ENCODE data around the gene ARAP2.
A peak's percentile ranks its signal among the peaks of the same experiment; 100 is the strongest.

Gene ARAP2

DNA sequence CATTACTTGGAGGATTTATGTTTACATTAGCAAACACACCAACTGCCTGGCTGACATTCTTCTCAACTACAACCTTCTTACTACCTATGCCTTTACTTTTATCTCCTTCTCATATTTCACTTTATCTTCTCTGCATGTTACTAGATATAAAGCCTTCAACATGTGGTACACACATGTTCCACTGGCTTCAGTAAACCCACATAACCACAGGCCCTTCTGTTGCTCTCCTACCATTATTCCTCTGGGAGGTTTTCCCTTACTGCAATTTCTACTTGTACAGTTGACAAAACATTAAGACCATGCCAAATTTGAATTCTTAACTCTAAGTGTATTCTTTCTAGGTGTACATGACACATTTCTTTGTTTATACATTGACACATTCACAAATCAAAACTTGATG is 133.1 kb downstream of the ARAP2 start:
- no peak overlapping the region for H3K4me3 ChIP-seq (ENCODE audit: low read depth, low read length)
- no peaks in the 10 kb centered on the region for H3K36me3 ChIP-seq (ENCODE audit: control insufficient read depth, insufficient read depth, low read length)
- H3K4me1 ChIP-seq (ENCODE audit: control insufficient read depth, insufficient read depth, low read length): no peaks in the 10 kb centered on the region
- no peak overlapping the region for H3K9ac ChIP-seq (ENCODE audit: low read length)
- H3K9me3 ChIP-seq (ENCODE audit: control insufficient read depth, insufficient read depth, low read depth, low read length): no peaks in the 10 kb centered on the region
- no peak overlapping the region for H3K27ac ChIP-seq (ENCODE audit: low read depth, low read length)
- no peaks in the 10 kb centered on the region for H3K27me3 ChIP-seq (ENCODE audit: control insufficient read depth, insufficient read depth, low read length)

DNA sequence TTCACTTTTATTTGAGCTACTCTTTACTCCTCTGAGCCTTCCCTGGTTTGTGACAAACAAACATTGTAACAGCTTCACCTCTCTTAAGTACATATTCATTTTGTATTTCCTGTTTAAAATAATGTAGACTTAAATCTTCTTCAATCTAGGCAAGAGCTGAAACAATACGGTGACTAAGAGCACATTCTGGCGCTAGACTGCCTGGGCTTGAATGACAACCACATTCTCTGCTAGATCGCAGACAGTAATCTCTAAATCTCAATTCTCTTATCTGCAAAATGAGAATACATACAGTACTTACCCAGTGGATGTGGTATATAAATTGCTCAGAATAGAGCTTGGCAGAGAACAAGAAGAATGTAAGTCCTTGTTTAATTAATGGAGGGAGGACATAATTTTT is 144.8 kb downstream of the ARAP2 start:
- Histone ChIP-seq H3K27me3 (ENCODE audit: control insufficient read depth, insufficient read depth, low read length) (no peaks in the 10 kb centered on the region), H3K9me3 (ENCODE audit: control insufficient read depth, insufficient read depth, low read depth, low read length) (no peaks in the 10 kb centered on the region), H3K36me3 (ENCODE audit: control insufficient read depth, insufficient read depth, low read length) (no peaks in the 10 kb centered on the region), H3K27ac (ENCODE audit: low read depth, low read length) (no peak overlapping the region), H3K4me3 (ENCODE audit: low read depth, low read length) (no peak overlapping the region), H3K9ac (ENCODE audit: low read length) (no peak overlapping the region), H3K4me1 (ENCODE audit: control insufficient read depth, insufficient read depth, low read length) (no peaks in the 10 kb centered on the region)

DNA sequence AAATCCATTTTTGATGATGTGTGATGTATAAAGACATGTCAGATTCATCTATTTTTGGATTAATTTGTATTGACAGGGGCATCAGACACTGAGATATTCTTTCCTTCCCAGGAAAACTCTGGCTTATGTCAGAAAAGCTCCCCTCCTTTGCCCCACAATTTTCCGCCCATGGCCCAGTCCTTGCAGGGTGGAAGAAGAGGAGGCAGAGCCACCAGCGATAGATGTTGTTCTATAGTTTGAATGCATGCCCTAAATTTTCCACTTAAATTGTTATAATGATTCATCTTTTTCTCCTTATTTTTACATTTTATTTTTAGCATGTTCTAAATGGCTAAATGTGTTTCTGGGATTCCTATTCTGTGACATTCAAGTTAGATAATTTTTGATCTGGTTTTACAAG is 149.3 kb downstream of the ARAP2 start:
- H3K27me3 ChIP-seq (ENCODE audit: control insufficient read depth, insufficient read depth, low read length): no peaks in the 10 kb centered on the region
- no peak overlapping the region for H3K4me3 ChIP-seq (ENCODE audit: low read depth, low read length)
- no peaks in the 10 kb centered on the region for H3K4me1 ChIP-seq (ENCODE audit: control insufficient read depth, insufficient read depth, low read length)
- no peaks in the 10 kb centered on the region for H3K36me3 ChIP-seq (ENCODE audit: control insufficient read depth, insufficient read depth, low read length)
- H3K9ac ChIP-seq (ENCODE audit: low read length): no peak overlapping the region
- no peak overlapping the region for H3K27ac ChIP-seq (ENCODE audit: low read depth, low read length)
- no peaks in the 10 kb centered on the region for H3K9me3 ChIP-seq (ENCODE audit: control insufficient read depth, insufficient read depth, low read depth, low read length)

DNA sequence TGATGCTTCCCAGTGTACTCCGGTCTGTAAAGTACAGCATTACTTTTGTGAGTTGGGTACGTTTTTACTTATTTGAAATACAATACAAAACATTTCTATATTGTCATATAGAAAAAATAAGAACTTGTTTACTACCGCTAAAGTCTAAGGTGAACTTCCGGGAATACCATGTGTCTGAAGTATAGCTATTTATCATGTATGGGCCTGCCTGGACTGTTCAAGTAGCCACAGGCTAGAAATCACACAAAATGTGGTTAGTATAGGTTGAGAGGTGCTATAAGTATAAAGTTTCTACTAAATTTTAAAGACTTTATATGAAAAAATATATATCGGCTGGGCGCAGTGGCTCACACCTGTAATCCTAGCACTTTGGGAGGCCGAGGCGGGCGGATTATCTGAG is 152.3 kb downstream of the ARAP2 start:
- Histone ChIP-seq H3K4me3 (ENCODE audit: low read depth, low read length) (no peak overlapping the region), H3K4me1 (ENCODE audit: control insufficient read depth, insufficient read depth, low read length) (no peaks in the 10 kb centered on the region), H3K9ac (ENCODE audit: low read length) (no peak overlapping the region), H3K36me3 (ENCODE audit: control insufficient read depth, insufficient read depth, low read length) (no peaks in the 10 kb centered on the region), H3K27me3 (ENCODE audit: control insufficient read depth, insufficient read depth, low read length) (no peaks in the 10 kb centered on the region), H3K27ac (ENCODE audit: low read depth, low read length) (no peak overlapping the region), H3K9me3 (ENCODE audit: control insufficient read depth, insufficient read depth, low read depth, low read length) (no peaks in the 10 kb centered on the region)

DNA sequence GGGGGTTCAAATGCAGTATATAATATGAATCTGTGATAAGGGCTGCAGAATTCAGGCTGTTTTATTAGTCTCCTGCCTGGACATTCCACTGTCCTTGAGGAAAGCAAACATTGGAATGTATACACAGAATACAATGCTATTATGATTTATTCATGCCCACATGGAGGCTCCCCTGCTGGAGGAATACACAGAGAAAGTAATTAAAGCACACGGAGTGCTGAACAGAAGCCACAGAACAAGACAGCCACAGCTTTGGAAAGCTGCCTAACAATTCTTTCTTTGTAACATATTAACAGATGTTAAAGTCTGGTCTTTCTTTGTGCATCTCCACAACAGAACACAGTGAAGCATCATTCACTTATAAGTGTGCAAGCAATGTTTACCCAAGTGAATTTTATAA is 155.8 kb downstream of the ARAP2 start:
- no peaks in the 10 kb centered on the region for H3K9me3 ChIP-seq (ENCODE audit: control insufficient read depth, insufficient read depth, low read depth, low read length)
- H3K27ac ChIP-seq (ENCODE audit: low read depth, low read length): no peak overlapping the region
- H3K27me3 ChIP-seq (ENCODE audit: control insufficient read depth, insufficient read depth, low read length): no peaks in the 10 kb centered on the region
- no peak overlapping the region for H3K9ac ChIP-seq (ENCODE audit: low read length)
- H3K4me3 ChIP-seq (ENCODE audit: low read depth, low read length): no peak overlapping the region
- H3K36me3 ChIP-seq (ENCODE audit: control insufficient read depth, insufficient read depth, low read length): no peaks in the 10 kb centered on the region
- no peaks in the 10 kb centered on the region for H3K4me1 ChIP-seq (ENCODE audit: control insufficient read depth, insufficient read depth, low read length)

DNA sequence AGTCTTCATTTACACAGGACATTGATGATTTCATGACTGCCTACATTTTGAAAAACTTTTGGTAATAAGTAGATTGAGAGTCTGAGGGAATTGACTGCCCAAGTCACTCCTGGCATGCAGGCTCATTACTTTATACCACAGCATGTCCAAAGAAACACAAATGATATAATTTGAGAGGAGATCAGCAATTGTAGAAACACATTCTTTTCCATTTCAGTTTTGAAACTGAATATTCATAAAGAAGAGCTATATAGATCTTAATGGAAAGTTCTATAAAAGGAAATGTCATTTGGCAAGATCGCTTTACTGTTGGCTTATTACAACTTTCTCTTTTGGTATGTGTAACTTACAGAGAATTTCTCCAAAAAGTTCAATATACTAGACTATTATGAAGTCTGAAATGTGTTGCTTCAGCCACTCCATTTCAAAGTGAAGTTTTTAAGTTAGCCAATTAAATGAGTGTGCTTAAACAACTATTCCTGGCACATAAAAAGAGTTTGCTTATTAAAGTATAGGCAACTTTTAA is 158.0 kb downstream of the ARAP2 start:
- Histone ChIP-seq H3K9ac (ENCODE audit: low read length) (no peak overlapping the region), H3K4me3 (ENCODE audit: low read depth, low read length) (no peak overlapping the region), H3K27ac (ENCODE audit: low read depth, low read length) (no peak overlapping the region), H3K4me1 (ENCODE audit: control insufficient read depth, insufficient read depth, low read length) (no peaks in the 10 kb centered on the region), H3K9me3 (ENCODE audit: control insufficient read depth, insufficient read depth, low read depth, low read length) (no peaks in the 10 kb centered on the region), H3K27me3 (ENCODE audit: control insufficient read depth, insufficient read depth, low read length) (no peaks in the 10 kb centered on the region), H3K36me3 (ENCODE audit: control insufficient read depth, insufficient read depth, low read length) (no peaks in the 10 kb centered on the region)

DNA sequence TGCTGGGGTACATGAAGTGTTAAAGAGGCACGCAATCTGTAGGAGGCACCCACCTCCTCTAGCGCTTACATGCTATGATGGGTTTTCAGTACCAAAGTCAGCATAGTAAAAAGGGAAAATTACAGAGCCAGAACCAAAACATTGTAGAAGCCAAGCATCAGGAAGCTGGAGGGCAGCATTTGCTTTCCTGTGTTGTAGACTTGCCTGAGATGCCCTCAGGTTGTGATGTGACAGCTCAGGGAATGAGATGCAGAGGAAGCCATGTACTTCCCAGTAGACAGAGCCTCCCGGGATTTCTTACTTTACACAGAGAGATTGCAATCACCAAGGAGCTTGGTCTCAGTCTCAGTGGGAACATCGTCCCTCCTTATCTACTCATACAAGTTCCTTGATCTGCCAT is 161.5 kb downstream of the ARAP2 start:
- H3K4me3 ChIP-seq (ENCODE audit: low read depth, low read length): no peak overlapping the region
- no peak overlapping the region for H3K27ac ChIP-seq (ENCODE audit: low read depth, low read length)
- H3K9me3 ChIP-seq (ENCODE audit: control insufficient read depth, insufficient read depth, low read depth, low read length): no peaks in the 10 kb centered on the region
- H3K9ac ChIP-seq (ENCODE audit: low read length): no peak overlapping the region
- H3K4me1 ChIP-seq (ENCODE audit: control insufficient read depth, insufficient read depth, low read length): no peaks in the 10 kb centered on the region
- no peaks in the 10 kb centered on the region for H3K27me3 ChIP-seq (ENCODE audit: control insufficient read depth, insufficient read depth, low read length)
- H3K36me3 ChIP-seq (ENCODE audit: control insufficient read depth, insufficient read depth, low read length): no peaks in the 10 kb centered on the region

DNA sequence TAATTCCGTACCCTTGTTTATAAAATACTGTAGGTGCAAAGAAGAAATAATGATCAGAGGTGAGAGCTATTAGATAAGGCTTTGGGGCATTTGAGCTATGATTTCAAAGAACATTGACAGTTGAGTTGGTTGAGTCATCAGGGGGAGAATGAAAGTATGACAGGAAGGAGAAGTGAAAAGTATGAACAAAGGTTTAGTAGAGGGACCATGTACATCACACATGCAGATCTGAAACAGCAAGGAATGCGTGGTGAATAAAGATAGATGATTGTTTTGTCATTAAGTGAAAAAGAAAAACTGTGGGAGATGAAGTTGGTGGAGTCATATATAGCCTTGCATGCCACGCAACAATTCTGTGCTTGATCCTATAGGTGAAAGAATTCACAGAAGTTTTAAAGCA is 163.1 kb downstream of the ARAP2 start:
- Histone ChIP-seq H3K9me3 (ENCODE audit: control insufficient read depth, insufficient read depth, low read depth, low read length) (no peaks in the 10 kb centered on the region), H3K4me3 (ENCODE audit: low read depth, low read length) (no peak overlapping the region), H3K27ac (ENCODE audit: low read depth, low read length) (no peak overlapping the region), H3K4me1 (ENCODE audit: control insufficient read depth, insufficient read depth, low read length) (no peaks in the 10 kb centered on the region), H3K27me3 (ENCODE audit: control insufficient read depth, insufficient read depth, low read length) (no peaks in the 10 kb centered on the region), H3K9ac (ENCODE audit: low read length) (no peak overlapping the region), H3K36me3 (ENCODE audit: control insufficient read depth, insufficient read depth, low read length) (no peaks in the 10 kb centered on the region)

DNA sequence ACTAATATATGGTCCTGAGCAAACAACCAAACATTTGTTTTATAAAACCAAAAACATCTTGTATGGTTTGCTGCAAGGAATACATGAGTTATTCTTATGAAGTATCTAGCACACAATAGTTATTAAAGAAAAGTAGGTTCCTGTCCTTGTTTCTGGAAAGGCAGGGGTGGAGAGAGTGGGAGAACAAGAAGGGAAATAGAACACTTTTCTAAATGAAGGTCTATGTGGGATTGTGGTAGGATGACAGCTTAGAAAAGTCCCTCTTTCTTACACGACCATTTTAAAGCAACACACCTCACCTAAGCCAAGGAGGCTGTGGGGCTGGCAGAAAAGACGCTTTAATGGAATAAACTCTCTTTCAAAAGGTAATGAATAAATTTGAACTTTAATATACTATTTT is 164.6 kb downstream of the ARAP2 start:
- H3K27ac ChIP-seq (ENCODE audit: low read depth, low read length): no peak overlapping the region
- no peaks in the 10 kb centered on the region for H3K27me3 ChIP-seq (ENCODE audit: control insufficient read depth, insufficient read depth, low read length)
- no peaks in the 10 kb centered on the region for H3K4me1 ChIP-seq (ENCODE audit: control insufficient read depth, insufficient read depth, low read length)
- H3K9ac ChIP-seq (ENCODE audit: low read length): no peak overlapping the region
- H3K4me3 ChIP-seq (ENCODE audit: low read depth, low read length): no peak overlapping the region
- no peaks in the 10 kb centered on the region for H3K36me3 ChIP-seq (ENCODE audit: control insufficient read depth, insufficient read depth, low read length)
- no peaks in the 10 kb centered on the region for H3K9me3 ChIP-seq (ENCODE audit: control insufficient read depth, insufficient read depth, low read depth, low read length)

DNA sequence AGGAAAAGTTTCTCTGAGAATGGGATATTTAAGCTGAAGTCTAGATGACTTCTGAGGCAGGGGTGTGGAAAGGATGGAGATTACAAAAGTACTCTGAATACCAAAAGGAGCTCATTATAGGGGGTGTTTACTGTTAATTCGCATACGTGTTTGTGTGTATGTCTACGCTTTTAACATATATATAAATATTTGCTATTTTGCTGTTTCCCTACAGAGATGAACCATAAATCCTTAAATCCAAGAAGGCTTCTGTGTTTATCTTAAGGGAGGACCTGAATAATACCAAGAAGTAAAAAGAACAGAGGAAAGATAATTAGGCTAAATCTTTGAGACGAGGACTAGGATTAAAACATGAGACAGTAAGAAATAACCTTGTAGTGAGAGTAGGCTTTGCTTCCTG is 166.0 kb downstream of the ARAP2 start:
- Histone ChIP-seq H3K4me1 (ENCODE audit: control insufficient read depth, insufficient read depth, low read length) (no peaks in the 10 kb centered on the region), H3K9me3 (ENCODE audit: control insufficient read depth, insufficient read depth, low read depth, low read length) (no peaks in the 10 kb centered on the region), H3K27ac (ENCODE audit: low read depth, low read length) (no peak overlapping the region), H3K4me3 (ENCODE audit: low read depth, low read length) (no peak overlapping the region), H3K36me3 (ENCODE audit: control insufficient read depth, insufficient read depth, low read length) (no peaks in the 10 kb centered on the region), H3K9ac (ENCODE audit: low read length) (no peak overlapping the region), H3K27me3 (ENCODE audit: control insufficient read depth, insufficient read depth, low read length) (no peaks in the 10 kb centered on the region)

DNA sequence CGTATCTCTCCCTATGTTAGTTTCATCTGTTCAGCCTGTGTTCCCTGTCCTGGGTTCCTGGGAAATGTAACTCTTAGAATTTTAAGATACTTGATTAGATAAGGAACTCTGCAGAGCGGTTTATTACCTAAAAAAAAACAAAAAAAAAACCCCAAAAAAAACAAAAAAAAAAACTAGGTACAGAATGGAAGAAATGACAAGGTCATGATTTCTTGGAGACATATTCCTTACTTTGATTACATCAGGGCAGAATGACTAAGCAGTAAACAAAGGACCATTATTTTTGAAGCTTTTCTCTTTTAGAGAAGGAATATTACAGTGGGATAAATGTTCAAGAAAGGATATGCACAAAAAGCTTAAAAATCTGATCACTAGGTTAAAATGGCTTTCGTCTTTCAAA is 171.8 kb downstream of the ARAP2 start:
- H3K36me3 ChIP-seq (ENCODE audit: control insufficient read depth, insufficient read depth, low read length): no peaks in the 10 kb centered on the region

DNA sequence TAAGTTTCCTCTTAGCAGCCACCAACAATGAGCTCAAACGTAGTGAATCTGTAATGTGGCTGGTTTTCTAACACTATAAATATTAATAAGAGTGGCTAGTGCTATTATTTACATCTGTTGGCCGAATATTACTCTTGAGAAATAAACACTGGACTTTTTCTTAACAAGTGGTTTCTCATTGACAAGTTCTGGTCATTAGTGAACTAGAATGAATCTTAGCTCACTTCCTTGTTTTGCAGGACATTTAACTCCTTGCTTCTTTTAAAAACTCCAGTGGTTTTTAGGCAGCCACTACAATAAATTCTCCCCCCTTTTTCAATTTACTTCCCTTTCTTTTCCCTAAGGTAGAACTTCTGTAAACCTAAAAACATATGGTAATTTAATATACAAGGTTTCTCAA is 177.2 kb downstream of the ARAP2 start:
- no peaks in the 10 kb centered on the region for H3K27me3 ChIP-seq (ENCODE audit: control insufficient read depth, insufficient read depth, low read length)
- H3K36me3 ChIP-seq (ENCODE audit: control insufficient read depth, insufficient read depth, low read length): no peaks in the 10 kb centered on the region
- H3K4me1 ChIP-seq (ENCODE audit: control insufficient read depth, insufficient read depth, low read length): peaks cover 4% of the 10 kb centered on the region; the same call in 1 of the 2 replicates
- no peaks in the 10 kb centered on the region for H3K9me3 ChIP-seq (ENCODE audit: control insufficient read depth, insufficient read depth, low read depth, low read length)
- no peak overlapping the region for H3K27ac ChIP-seq (ENCODE audit: low read depth, low read length)
- H3K4me3 ChIP-seq (ENCODE audit: low read depth, low read length): no peak overlapping the region
- H3K9ac ChIP-seq (ENCODE audit: low read length): no peak overlapping the region

More for the DNA sequence above, 171.8 kb downstream of the ARAP2 start:
- Histone ChIP-seq H3K9ac (ENCODE audit: low read length) (no peak overlapping the region), H3K9me3 (ENCODE audit: control insufficient read depth, insufficient read depth, low read depth, low read length) (no peaks in the 10 kb centered on the region), H3K4me3 (ENCODE audit: low read depth, low read length) (no peak overlapping the region), H3K4me1 (ENCODE audit: control insufficient read depth, insufficient read depth, low read length) (no peaks in the 10 kb centered on the region), H3K27me3 (ENCODE audit: control insufficient read depth, insufficient read depth, low read length) (no peaks in the 10 kb centered on the region), H3K27ac (ENCODE audit: low read depth, low read length) (0 out of 2 replicates have a peak overlapping the region, but pooled peaks have one; percentile 33)
